SK-N-SH (cell line): ENCODE measurements around the gene GGCX. TPM values are rescaled to one million over a fixed set of nuclear protein-coding genes. Genes with fewer than 3 reads are reported as not detected.

Experiments used
- CTCF ChIA-PET: fragments of 300-600, 350-600 bp; formaldehyde crosslinking; extraction: SDS; loops from one replicate; lab custom pipeline; 2021; lab: Yijun Ruan, JAX
- POLR2A ChIA-PET: fragments of 350-600 bp; sonication (Branson Sonifier 250); formaldehyde crosslinking; extraction: SDS; loops from one replicate; lab custom pipeline; 2020; ENCODE audit warnings: antibody characterized with exemption, inconsistent platforms; lab: Yijun Ruan, JAX
- DNase-seq: peaks from one replicate; pipeline ENCODE4 v3.0.0; 2012
- H2AFZ ChIP-seq: fragments of 200-600 bp; sonication (generic); 2 replicates; pipeline ENCODE4 v1.8.1; 2016; ENCODE audit warnings: antibody characterized with exemption, mild to moderate bottlenecking, low read depth
- H3F3A ChIP-seq: fragments of 200-600 bp; sonication (generic); replicated peaks from 2 replicates; pipeline ENCODE3; 2016; ENCODE audit warnings: antibody characterized with exemption, mild to moderate bottlenecking; ENCODE audit not compliant: insufficient read depth
- H3K27ac ChIP-seq, 2 experiments: fragments of 200-500 bp in 1 of 2; fragments of 200-600 bp in 1 of 2; sonication (Bioruptor generic) in 1 of 2; sonication (generic), shearing (Covaris generic) in 1 of 2; 2 replicates each; pipeline versions ENCODE4 v1.5.1 to v1.6.1; 2014 to 2016; ENCODE audit warnings: low read depth in 2 of 2, inconsistent platforms in 1 of 2, low read length in 1 of 2, mild to moderate bottlenecking in 1 of 2, mixed read lengths in 1 of 2
- H3K27me3 ChIP-seq: fragments of 200-600 bp; sonication (generic), shearing (Covaris generic); 2 replicates; pipeline ENCODE4 v1.6.1; 2016; ENCODE audit warnings: mixed run types; ENCODE audit not compliant: insufficient read depth
- H3K36me3 ChIP-seq, 2 experiments: fragments of 200-500 bp in 1 of 2; fragments of 200-600 bp in 1 of 2; sonication (Bioruptor generic) in 1 of 2; sonication (generic) in 1 of 2; replicated peaks in 1 of 2; 2 replicates each; pipeline versions ENCODE3 to v1.5.1; 2014 to 2016; ENCODE audit warnings: low read length in 1 of 2, mild to moderate bottlenecking in 1 of 2; ENCODE audit not compliant: insufficient read depth in 2 of 2, control insufficient read depth in 1 of 2
- H3K4me1 ChIP-seq, 2 experiments: fragments of 200-500 bp in 1 of 2; fragments of 200-600 bp in 1 of 2; sonication (Bioruptor generic) in 1 of 2; sonication (generic), shearing (Covaris generic) in 1 of 2; 2 replicates each; pipeline versions ENCODE4 v1.5.1 to v1.6.1; 2014 to 2016; ENCODE audit warnings: low read depth in 1 of 2, low read length in 1 of 2, mixed run types in 1 of 2; ENCODE audit not compliant: insufficient read depth in 2 of 2, control insufficient read depth in 1 of 2
- H3K4me2 ChIP-seq: fragments of 200-600 bp; sonication (generic), shearing (Covaris generic); 2 replicates; pipeline ENCODE4 v1.6.1; 2017; ENCODE audit warnings: mixed run types
- H3K4me3 ChIP-seq, 2 experiments: fragments of 200-500 bp in 1 of 2; fragments of 200-600 bp in 1 of 2; sonication (Bioruptor generic) in 1 of 2; sonication (generic), shearing (Covaris generic) in 1 of 2; 2 replicates each; pipeline versions ENCODE4 v1.5.1 to v1.8.1; 2014 to 2016; ENCODE audit warnings: low read depth in 2 of 2, inconsistent platforms in 1 of 2, low read length in 1 of 2, mild to moderate bottlenecking in 1 of 2, mixed read lengths in 1 of 2, moderate library complexity in 1 of 2
- H3K79me2 ChIP-seq: fragments of 200-600 bp; sonication (generic); 2 replicates; pipeline ENCODE4 v1.8.1; 2017; ENCODE audit warnings: mild to moderate bottlenecking; ENCODE audit not compliant: insufficient read depth
- H3K9ac ChIP-seq: fragments of 200-600 bp; sonication (generic); 2 replicates; pipeline ENCODE4 v1.6.1; 2017; ENCODE audit warnings: mixed run types
- H3K9me2 ChIP-seq: fragments of 200-600 bp; sonication (generic); 2 replicates; pipeline ENCODE4 v1.6.1; 2017; ENCODE audit warnings: mixed run types
- H3K9me3 ChIP-seq: fragments of 200-600 bp; sonication (generic); 2 replicates; pipeline ENCODE4 v1.6.1; 2017; ENCODE audit warnings: mixed run types, mild to moderate bottlenecking, moderate library complexity
- H4K20me1 ChIP-seq: fragments of 200-600 bp; sonication (generic); 2 replicates; pipeline ENCODE4 v1.6.1; 2017; ENCODE audit warnings: mild to moderate bottlenecking, mixed run types; ENCODE audit not compliant: insufficient read depth
- CHD2 ChIP-seq: fragments of 150-350 bp; IDR thresholded peaks from 2 replicates; pipeline ENCODE4 v1.6.1; 2018; ENCODE audit warnings: low read length; ENCODE audit not compliant: partially characterized antibody
- CTCF ChIP-seq: fragments of 200-600 bp; sonication (generic); IDR thresholded peaks from 2 replicates; pipeline ENCODE4 v1.6.1; 2017; ENCODE audit warnings: antibody characterized with exemption, mild to moderate bottlenecking, moderate library complexity
- FOXJ3 ChIP-seq: sonication (generic); formaldehyde crosslinking; IDR thresholded peaks from 2 replicates; pipeline ENCODE4 v1.5.1; 2020; ENCODE audit warnings: mild to moderate bottlenecking, missing genetic modification reagents
- GABPA ChIP-seq: IDR thresholded peaks from 2 replicates; pipeline ENCODE4 v1.4.0; 2012; ENCODE audit warnings: low read depth, mild to moderate bottlenecking
- IRF3 ChIP-seq: fragments of 150-350 bp; IDR thresholded peaks from 2 replicates; pipeline ENCODE4 v1.6.1; 2016; ENCODE audit warnings: mild to moderate bottlenecking, low read depth, low read length
- JUND ChIP-seq: IDR thresholded peaks from 2 replicates; pipeline ENCODE4 v1.4.0; 2012
- MAX ChIP-seq: IDR thresholded peaks from 2 replicates; pipeline ENCODE4 v1.4.0; 2012; ENCODE audit warnings: low read depth
- MEF2A ChIP-seq: IDR thresholded peaks from 2 replicates; pipeline ENCODE4 v1.4.0; 2012; ENCODE audit warnings: low read depth, borderline replicate concordance
- NFIC ChIP-seq: IDR thresholded peaks from 2 replicates; pipeline ENCODE4 v1.4.0; 2012; ENCODE audit warnings: borderline replicate concordance
- PBX3 ChIP-seq: IDR thresholded peaks from 2 replicates; pipeline ENCODE4; 2012
- POLR2AphosphoS5 ChIP-seq: IDR thresholded peaks from 2 replicates; pipeline ENCODE4 v1.6.1; 2012; ENCODE audit warnings: low read depth, low read length
- RAD21 ChIP-seq: IDR thresholded peaks from 2 replicates; pipeline ENCODE4 v1.6.1; 2012; ENCODE audit warnings: mild to moderate bottlenecking, low read length
- RCOR1 ChIP-seq: fragments of 150-350 bp; IDR thresholded peaks from 2 replicates; pipeline ENCODE4 v1.6.1; 2017; ENCODE audit warnings: antibody characterized with exemption, low read length
- REST ChIP-seq: IDR thresholded peaks from 2 replicates; pipeline ENCODE4 v1.6.1; 2012; ENCODE audit warnings: mild to moderate bottlenecking, low read depth, low read length, moderate library complexity
- RFX5 ChIP-seq: IDR thresholded peaks from 2 replicates; pipeline ENCODE4 v1.6.1; 2012; ENCODE audit warnings: mild to moderate bottlenecking, improper control_type of control experiment, low read length
- RXRA ChIP-seq: IDR thresholded peaks from 2 replicates; pipeline ENCODE4 v1.4.0; 2012; ENCODE audit warnings: low read depth, mild to moderate bottlenecking, borderline replicate concordance
- SIN3A ChIP-seq: IDR thresholded peaks from 2 replicates; pipeline ENCODE4 v1.6.1; 2012; ENCODE audit warnings: low read depth, mild to moderate bottlenecking, low read length, moderate library complexity, borderline replicate concordance
- TEAD4 ChIP-seq: IDR thresholded peaks from 2 replicates; pipeline ENCODE4 v1.4.0; 2012; ENCODE audit warnings: mild to moderate bottlenecking, borderline replicate concordance; ENCODE audit not compliant: insufficient read depth
- WGBS: methylation state at CpG from one replicate; pipeline ENCODE4 v1.1.6; 2017; ENCODE audit warnings: low lambda C conversion rate; 5-methylcytosine and 5-hydroxymethylcytosine counted together
- polyA plus RNA-seq, 3 experiments: library from polyadenylated mRNA; depleted of rRNA; stranded (reverse); fragments of >200 nt; gene quantifications; 2 replicates each; pipeline ENCODE4 v1.2.3, GENCODE V29; 2012

The GGCX gene
- polyA plus RNA-seq, 1 of the 3 experiments (the other 2 are of a cell fraction), result 34.5 TPM

GRCh38 chr2:85589982-85590791 is 28.9 kb upstream of the GGCX start:
- Histone ChIP-seq H3K9ac (no peak overlapping the region), H4K20me1 (no peaks in the 10 kb centered on the region), H3K27ac (peak overlapping the region in 1 of 2 experiments; percentile 13; a peak in 1 of 4 replicates), H3K27me3 (no peaks in the 10 kb centered on the region), H3K9me3 (no peaks in the 10 kb centered on the region), H3K79me2 (no peaks in the 10 kb centered on the region), H3F3A (no peaks in the 10 kb centered on the region), H3K4me3 (no peak overlapping the region), H3K4me2 (no peak overlapping the region), H3K4me1 (peaks cover 6 to 11% of the 10 kb centered on the region in 2 experiments; a peak in 2 of 4 replicates), H3K9me2 (no peaks in the 10 kb centered on the region), H2AFZ (no peak overlapping the region; the same call in 1 of the 2 replicates), H3K36me3 (no peaks in the 10 kb centered on the region)
- DNase-seq, result no peak
- no peak for TF ChIP-seq GABPA
- TF ChIP-seq IRF3, result no peak
- TF ChIP-seq TEAD4, result no peak
- TF ChIP-seq PBX3, result no peak
- TF ChIP-seq CHD2, result no peak
- no peak for TF ChIP-seq MAX
- TF ChIP-seq CTCF, result no peak
- TF ChIP-seq POLR2AphosphoS5, result no peak
- no peak for TF ChIP-seq JUND
- no peak for TF ChIP-seq REST
- no peak for TF ChIP-seq RCOR1
- TF ChIP-seq NFIC, result no peak
- no peak for TF ChIP-seq RXRA
- no peak for TF ChIP-seq FOXJ3 (CRISPR knock-in tag)
- TF ChIP-seq RAD21, result no peak
- TF ChIP-seq MEF2A, result no peak
- TF ChIP-seq RFX5, result no peak
- no peak for TF ChIP-seq SIN3A
- CTCF ChIA-PET, result interaction anchor here (1.3 kb wide), 1 partner anchor 22 kb away, joined by 3 read pairs; no protein-coding TSS in a partner anchor
- POLR2A ChIA-PET, result no interaction called here
- WGBS, result 65% methylated on average over 7 of the region's 7 CpGs
